Peyer's patch (tissue), 4 donors: Measurements from ENCODE around the gene SLC43A3. TPM values are rescaled to one million over a fixed set of nuclear protein-coding genes. Genes with fewer than 3 reads are reported as not detected.

Source experiments
- DNase-seq, 3 donors: peaks; one replicate each; pipeline ENCODE4 v3.0.0-alpha.2; 2017 to 2019
- H3K27ac ChIP-seq, 4 donors: fragments of 200-600 bp; sonication (generic); one replicate each; pipeline ENCODE4 v1.5.1; 2016 to 2019
- H3K27me3 ChIP-seq, 2 donors: fragments of 200-600 bp; sonication (generic); one replicate each; pipeline ENCODE4 v1.5.1; 2019
- H3K36me3 ChIP-seq, 3 donors: fragments of 200-600 bp; sonication (generic); one replicate each; pipeline ENCODE4 v1.5.1; 2016 to 2019
- H3K4me1 ChIP-seq, 4 donors: fragments of 200-600 bp; sonication (generic); one replicate each; pipeline ENCODE4 v1.5.1; 2016 to 2019
- H3K4me3 ChIP-seq, 4 donors: fragments of 200-600 bp; sonication (generic); 1 replicate in 3 of 4; 2 replicates in 1 of 4; pipeline ENCODE4 v1.5.1; 2016 to 2019; ENCODE audit warnings: mild to moderate bottlenecking in 1 of 4
- H3K9me3 ChIP-seq, 4 donors: fragments of 200-600 bp; sonication (generic); one replicate each; pipeline ENCODE4 v1.5.1; 2016 to 2019; ENCODE audit warnings: mild to moderate bottlenecking in 1 of 4
- POLR2A ChIP-seq, 2 donors: fragments of 450-650 bp; IDR thresholded peaks; one replicate each; pipeline ENCODE4 v1.5.1; 2017; ENCODE audit warnings: antibody characterized with exemption in 2 of 2, mild to moderate bottlenecking in 2 of 2, moderate library complexity in 2 of 2
- total RNA-seq, 4 donors: library from RNA; depleted of rRNA; stranded (reverse); fragments of >200 nt; gene quantifications; one replicate each; pipeline ENCODE4 v1.1.0, GENCODE V29; 2016
- TF ChIP-seq, protein P1 (sequence below), 6 experiments: fragments of 450-650 bp in 4 of 6; fragments of 200-600 bp in 2 of 6; sonication (generic) in 1 of 6; IDR thresholded peaks; one replicate each; pipeline ENCODE4 v1.5.1; 2017 to 2019; ENCODE audit warnings: antibody characterized with exemption in 6 of 6, mild to moderate bottlenecking in 3 of 6, moderate library complexity in 1 of 6

SLC43A3 gene
- total RNA-seq, 4 donors from 2014 or later, result 5.1 to 38.8 (median 17.6) TPM

DNA sequence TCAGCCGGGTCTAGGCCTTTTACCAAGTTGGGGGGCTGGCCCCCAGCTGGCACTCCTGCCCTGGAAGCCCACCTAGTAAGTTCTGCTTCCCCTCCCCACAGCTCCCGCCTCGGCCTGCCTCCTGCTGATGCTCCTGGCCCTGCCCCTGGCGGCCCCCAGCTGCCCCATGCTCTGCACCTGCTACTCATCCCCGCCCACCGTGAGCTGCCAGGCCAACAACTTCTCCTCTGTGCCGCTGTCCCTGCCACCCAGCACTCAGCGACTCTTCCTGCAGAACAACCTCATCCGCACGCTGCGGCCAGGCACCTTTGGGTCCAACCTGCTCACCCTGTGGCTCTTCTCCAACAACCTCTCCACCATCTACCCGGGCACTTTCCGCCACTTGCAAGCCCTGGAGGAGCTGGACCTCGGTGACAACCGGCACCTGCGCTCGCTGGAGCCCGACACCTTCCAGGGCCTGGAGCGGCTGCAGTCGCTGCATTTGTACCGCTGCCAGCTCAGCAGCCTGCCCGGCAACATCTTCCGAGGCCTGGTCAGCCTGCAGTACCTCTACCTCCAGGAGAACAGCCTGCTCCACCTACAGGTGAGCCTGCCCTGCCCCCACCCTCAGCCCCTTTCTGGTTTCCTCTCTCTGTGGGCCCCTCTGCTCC, 40.7 kb upstream of the SLC43A3 start:
- no peak for TF ChIP-seq POLR2A (IDR thresholded peaks at IDR 0.05)
- TF ChIP-seq, protein P1, sequence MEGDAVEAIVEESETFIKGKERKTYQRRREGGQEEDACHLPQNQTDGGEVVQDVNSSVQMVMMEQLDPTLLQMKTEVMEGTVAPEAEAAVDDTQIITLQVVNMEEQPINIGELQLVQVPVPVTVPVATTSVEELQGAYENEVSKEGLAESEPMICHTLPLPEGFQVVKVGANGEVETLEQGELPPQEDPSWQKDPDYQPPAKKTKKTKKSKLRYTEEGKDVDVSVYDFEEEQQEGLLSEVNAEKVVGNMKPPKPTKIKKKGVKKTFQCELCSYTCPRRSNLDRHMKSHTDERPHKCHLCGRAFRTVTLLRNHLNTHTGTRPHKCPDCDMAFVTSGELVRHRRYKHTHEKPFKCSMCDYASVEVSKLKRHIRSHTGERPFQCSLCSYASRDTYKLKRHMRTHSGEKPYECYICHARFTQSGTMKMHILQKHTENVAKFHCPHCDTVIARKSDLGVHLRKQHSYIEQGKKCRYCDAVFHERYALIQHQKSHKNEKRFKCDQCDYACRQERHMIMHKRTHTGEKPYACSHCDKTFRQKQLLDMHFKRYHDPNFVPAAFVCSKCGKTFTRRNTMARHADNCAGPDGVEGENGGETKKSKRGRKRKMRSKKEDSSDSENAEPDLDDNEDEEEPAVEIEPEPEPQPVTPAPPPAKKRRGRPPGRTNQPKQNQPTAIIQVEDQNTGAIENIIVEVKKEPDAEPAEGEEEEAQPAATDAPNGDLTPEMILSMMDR (IDR thresholded peaks at IDR 0.05), result no peak

DNA sequence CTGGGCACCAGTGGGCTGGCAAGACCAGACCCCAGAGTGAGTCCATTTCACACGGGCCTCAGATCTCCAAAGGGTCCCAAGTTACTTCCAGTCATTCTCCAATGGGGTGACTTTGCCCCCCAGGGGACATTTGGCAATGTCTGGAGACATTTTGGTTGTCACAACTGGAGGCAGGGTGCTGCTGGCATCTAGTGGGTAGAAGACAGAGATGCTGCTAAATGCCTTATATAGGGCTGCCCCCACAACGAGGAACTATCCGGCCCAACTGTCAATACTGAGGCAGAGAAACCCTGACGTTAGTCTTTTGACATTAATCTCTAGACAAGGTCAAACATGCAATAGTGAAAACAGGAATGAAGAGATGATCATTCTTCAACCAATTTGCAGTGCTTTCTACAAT, 39.8 kb upstream of the SLC43A3 start:
- DNase-seq, result no peak
- Histone ChIP-seq H3K4me3 (no peak overlapping the region), H3K27ac (no peak overlapping the region), H3K4me1 (no peaks in the 10 kb centered on the region), H3K9me3 (no peaks in the 10 kb centered on the region), H3K27me3 (no peaks in the 10 kb centered on the region), H3K36me3 (no peaks in the 10 kb centered on the region)
- TF ChIP-seq, protein P1 (IDR thresholded peaks at IDR 0.05), result no peak
- no peak for TF ChIP-seq POLR2A (IDR thresholded peaks at IDR 0.05)

More for the DNA sequence above, 40.7 kb upstream of the SLC43A3 start:
- Histone ChIP-seq H3K27ac (no peak overlapping the region), H3K4me3 (no peak overlapping the region), H3K27me3 (no peaks in the 10 kb centered on the region), H3K9me3 (no peaks in the 10 kb centered on the region), H3K36me3 (no peaks in the 10 kb centered on the region), H3K4me1 (no peaks in the 10 kb centered on the region)
- no peak for DNase-seq

DNA sequence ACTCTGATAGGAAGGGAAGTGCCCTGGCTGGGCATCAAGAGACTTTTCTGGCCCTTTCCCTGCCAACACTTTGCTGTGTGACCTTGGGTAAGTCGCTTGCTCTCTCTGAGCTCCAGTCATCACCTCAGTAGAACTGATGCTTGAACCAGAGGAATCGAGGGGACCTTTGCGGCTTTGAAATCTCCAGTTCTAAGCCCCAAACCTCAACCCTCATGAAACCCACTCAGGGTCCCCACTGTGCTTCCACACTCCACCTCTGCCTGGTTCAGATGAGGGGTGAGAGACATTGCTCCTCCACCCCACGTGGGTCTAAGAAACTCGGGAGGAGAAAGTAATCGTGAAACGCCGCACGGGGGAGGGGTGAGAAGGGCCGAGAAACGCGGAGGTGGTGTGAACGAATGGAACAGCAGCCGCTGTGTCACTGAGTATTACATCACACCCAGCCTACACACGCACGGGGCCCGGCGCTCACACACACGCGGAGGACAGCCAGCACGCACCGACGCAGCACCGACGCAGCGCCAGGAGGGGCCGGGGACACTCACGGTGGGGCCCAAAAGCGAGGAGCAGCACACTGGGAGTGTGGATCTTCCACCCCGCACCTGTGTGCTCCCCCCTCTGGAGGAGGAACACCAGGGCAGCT, 37.7 kb upstream of the SLC43A3 start:
- no peaks in the 10 kb centered on the region for H3K9me3 ChIP-seq
- no peak for TF ChIP-seq POLR2A (IDR thresholded peaks at IDR 0.05)
- TF ChIP-seq, protein P1 (IDR thresholded peaks at IDR 0.05), result no peak

DNA sequence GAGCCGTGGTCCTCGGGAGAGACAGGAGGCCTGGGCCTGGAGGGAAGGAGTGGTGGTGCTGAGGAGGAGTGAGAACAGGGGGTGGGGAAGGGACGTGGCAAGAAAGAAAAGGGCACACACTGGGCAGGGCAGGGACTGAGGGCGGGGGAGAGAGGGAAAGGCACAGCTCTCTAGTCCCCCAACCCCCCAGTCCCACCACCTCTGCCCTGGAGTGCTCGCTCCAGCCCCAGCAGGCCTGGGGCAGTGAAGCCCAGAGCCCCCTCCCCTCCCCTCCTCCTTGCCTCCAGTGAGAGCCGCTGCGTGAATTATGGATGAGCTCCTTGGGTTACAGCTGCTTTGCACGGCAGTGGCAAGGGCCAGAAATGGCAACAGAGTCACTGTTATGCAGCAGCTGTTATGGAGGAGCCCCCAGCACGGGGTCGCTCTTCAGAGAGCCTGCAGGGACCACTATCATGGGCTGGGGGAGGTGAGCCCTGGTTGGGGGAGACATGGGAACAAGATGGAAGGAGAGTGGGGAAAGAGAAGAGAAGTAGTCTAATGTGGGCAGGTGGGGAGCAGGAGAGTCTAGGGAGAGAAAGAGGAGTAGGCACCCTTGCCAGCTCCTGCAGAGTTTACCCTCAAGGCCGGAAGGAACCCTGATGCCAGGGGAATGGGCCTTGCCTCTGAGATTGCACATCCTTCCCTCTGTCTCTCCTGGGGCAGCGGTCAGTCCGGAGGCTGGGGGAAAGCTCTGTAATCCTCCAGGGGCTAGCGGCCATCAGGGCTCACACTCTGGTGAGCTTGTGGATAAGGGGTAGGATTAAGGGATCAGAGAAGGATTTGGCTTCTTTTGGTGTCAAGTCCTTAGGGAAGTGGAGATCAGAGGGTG, 37.0 kb upstream of the SLC43A3 start:
- no peak for DNase-seq
- H3K36me3 ChIP-seq, result no peaks in the 10 kb centered on the region
- no peak overlapping the region for H3K27ac ChIP-seq
- H3K4me1 ChIP-seq, result peaks cover 4 to 22% (median 16%) of the 10 kb centered on the region in 4 donors
- no peak overlapping the region for H3K4me3 ChIP-seq
- TF ChIP-seq, protein P1 (IDR thresholded peaks at IDR 0.05), result no peak
- TF ChIP-seq POLR2A (IDR thresholded peaks at IDR 0.05), result no peak
- H3K27me3 ChIP-seq, result peaks cover 0 to 6% of the 10 kb centered on the region in 2 donors
- H3K9me3 ChIP-seq, result no peaks in the 10 kb centered on the region

More for the DNA sequence above, 37.7 kb upstream of the SLC43A3 start:
- DNase-seq, result no peak
- Histone ChIP-seq H3K4me1 (peaks cover 4 to 15% (median 9%) of the 10 kb centered on the region in 4 donors), H3K36me3 (no peaks in the 10 kb centered on the region), H3K27ac (no peak overlapping the region), H3K4me3 (no peak overlapping the region), H3K27me3 (no peaks in the 10 kb centered on the region)

DNA sequence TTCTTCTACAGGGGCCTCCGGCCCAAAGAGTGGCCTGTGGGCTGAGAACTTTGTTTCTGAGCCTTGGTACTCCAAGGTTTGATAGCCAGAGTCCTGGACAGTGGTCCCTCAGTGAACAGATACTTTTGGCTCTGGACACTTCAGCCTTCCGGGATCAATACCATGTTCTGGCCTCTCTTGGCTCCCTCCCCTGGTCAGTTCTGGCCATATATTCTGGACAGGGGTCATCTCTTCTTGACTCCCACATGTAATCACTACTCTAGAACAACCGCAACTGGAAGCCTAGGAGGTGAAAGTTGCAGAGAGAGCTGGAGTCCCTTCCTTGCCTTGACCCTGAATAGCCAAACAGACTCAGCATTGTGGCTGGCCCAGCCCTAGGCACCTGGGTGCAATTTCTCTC, 35.7 kb upstream of the SLC43A3 start:
- H3K36me3 ChIP-seq, result no peaks in the 10 kb centered on the region
- no peak for DNase-seq
- no peak overlapping the region for H3K27ac ChIP-seq
- no peaks in the 10 kb centered on the region for H3K9me3 ChIP-seq
- peaks cover 9 to 34% (median 26%) of the 10 kb centered on the region in 4 donors for H3K4me1 ChIP-seq
- H3K4me3 ChIP-seq, result no peak overlapping the region
- H3K27me3 ChIP-seq, result peaks cover 0 to 10% of the 10 kb centered on the region in 2 donors
- TF ChIP-seq, protein P1 (IDR thresholded peaks at IDR 0.05), result no peak
- TF ChIP-seq POLR2A (IDR thresholded peaks at IDR 0.05), result no peak
